GM18873 (cell line): ENCODE results near the gene EXOSC3.
"Not testable (repeated sequence)": the region's sequence is repeated elsewhere in the genome, so short reads cannot be mapped to it uniquely, and the experiment has no call there.

Experiments
- ATAC-seq: cut with Tn5 transposase; IDR thresholded peaks from one replicate; pipeline ENCODE4 v1.9.1; 2021; ENCODE audit warnings: mild to moderate bottlenecking, moderate library complexity, moderate number of reproducible peaks; ENCODE audit not compliant: unreplicated experiment, low FRiP score

Gene EXOSC3

DNA sequence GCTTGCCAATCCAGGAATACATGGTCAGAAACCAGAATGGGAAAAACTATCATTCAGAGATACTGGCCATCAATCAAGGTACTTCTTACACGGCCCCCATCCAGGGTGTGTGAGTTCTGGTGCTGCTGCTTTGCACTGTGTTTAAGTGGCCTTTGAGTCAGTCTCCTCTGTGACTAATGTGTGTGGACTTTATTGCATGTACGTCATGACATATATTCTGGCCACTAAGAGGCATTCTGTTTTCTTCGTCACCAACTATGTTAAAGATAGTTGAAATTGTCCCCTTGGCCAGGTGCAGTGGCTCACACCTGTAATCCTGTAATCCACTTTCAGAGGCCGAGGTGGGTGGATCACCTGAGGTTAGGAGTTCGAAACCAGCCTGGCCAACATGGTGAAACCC is 8.5 kb downstream of the EXOSC3 start:
- no peak for ATAC-seq

DNA sequence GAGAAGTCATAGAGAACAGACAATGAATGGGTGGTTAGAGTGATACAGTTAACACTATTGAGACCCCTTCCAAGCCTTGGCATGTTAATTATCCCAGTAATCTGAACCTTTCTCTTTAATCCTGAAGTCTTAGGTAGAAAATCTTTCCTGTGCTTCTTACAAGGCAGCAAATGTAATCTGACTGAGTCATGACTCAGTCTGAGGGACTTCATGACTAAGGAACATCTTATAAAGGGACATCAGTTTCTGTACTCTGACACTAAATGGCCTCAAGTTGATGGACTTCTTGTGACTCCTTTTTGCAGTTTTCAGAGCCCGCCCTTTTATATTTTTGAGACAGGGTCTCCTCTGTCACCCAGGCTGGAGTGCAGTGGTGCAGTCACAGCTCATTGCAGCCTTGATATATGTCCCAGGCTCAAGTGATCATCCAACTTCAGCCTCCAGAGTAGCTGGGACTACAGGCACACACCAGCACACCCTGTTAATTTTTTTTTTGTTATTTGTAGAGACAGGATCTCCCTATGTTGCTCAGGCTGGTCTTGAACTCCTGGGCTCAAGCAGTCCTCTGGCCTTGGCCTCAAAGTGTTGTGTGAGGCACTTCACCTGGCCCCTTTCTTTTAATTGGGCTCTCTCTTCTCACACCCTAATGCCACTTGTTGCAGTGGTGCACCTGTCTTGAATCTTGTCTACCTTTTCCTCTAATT is 9.5 kb downstream of the EXOSC3 start:
- no peak for ATAC-seq

DNA sequence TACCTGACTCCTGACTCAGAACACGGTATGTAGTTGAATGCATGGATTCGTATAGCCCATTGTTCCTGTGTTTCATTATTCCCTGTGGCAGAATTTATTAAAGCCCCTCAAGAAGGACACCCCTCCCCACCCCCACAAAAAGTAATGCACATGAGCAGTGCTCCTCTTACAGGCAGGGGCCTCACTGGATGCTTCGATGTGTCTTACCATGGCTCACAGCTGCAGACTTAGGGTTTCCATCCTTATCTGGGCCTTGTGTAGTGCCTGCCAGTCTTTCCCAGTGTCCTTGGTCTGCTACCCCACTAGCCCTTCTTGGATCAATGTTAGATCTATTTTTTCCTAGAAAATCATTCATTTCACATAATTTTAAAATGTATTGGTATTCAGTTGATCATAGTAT is 14.9 kb downstream of the EXOSC3 start:
- no peak for ATAC-seq

DNA sequence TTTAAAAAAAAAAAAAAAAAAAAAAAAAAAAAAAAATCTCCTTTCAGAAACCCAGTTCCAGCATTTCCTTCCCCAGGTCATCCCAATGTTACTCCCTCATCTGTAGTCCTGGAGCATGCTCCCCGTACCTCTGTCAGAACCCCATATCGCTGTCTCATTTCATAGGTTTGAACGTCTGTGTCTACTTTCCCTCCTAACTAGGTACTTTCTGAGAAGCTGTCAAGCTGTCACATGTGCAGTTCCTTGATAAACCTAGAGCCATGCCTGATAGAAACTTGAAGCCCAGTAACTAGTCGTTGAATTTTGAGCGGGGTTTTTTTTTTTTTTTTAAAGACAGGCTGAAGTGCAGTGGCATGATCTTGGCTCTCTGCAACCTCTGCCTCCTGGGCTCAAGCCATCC is 15.6 kb downstream of the EXOSC3 start:
- no peak for ATAC-seq

DNA sequence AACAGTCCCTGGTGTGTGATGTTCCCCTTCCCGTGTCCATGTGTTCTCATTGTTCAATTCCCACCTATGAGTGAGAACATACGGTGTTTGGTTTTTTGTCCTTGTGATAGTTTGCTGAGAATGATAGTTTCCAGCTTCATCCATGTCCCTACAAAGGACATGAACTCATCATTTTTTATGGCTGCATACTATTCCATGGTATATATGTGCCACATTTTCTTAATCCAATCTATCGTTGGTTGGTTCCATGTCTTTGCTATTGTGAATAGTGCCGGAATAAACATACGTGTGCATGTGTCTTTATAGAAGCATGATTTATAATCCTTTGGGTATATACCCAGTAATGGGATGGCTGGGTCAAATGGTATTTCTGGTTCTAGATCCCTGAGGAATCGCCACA is 19.6 kb downstream of the EXOSC3 start:
- ATAC-seq = not testable (repeated sequence)

GRCh38 chr9:37761511-37761910 is 23.4 kb downstream of the EXOSC3 start:
- ATAC-seq = no peak

DNA sequence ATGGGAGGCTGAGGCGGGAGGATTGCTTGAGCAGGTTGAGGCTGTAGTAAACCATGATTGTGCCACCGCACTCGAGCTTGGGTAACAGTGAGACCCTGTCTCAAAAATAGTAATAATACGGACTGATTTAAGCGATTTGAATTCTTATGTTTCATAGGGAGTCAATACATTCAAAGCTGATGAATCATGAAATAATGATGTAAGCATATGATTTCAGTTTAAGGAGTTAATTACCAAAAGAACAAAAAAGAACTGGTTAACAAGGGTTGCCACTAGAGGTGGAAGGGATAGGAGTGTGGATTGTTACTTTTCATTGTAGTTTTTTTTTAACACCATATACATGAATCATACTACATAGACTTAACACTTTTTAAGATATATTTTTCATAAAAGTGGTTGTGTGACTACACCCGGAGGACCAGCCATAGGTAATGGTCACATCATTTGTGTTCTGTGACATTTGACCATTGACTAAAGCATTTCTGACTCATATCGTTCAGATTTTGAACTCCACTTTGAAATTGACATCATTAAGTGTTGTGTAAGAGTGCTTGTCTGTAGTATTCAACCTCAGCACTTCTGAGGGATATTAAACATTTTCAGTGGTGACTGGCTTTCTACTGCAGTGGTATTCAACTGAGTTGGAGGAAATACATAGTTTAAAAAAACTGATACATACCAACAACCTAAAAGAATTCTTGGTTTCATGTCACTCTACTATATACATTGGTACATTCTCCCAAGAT is 24.3 kb downstream of the EXOSC3 start:
- no peak for ATAC-seq

DNA sequence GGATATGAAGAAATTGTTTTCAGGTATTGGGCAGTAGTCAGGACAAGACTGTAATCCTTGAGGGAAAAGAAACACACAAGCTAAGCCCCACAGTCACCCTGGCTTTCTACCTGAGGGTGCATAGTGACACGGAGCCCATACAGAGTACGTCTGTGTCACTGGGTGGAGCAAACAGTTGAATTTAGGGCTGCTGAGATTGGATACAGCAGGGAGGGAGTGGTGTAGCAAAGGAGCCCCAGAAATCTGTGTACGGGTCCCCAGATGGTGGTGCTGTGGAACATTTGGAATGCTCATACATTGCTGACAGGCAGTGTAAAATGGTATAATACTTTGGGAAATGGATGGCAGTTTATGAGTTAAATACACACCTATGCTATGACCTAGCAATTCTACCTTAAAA is 26.1 kb downstream of the EXOSC3 start:
- ATAC-seq = no peak

DNA sequence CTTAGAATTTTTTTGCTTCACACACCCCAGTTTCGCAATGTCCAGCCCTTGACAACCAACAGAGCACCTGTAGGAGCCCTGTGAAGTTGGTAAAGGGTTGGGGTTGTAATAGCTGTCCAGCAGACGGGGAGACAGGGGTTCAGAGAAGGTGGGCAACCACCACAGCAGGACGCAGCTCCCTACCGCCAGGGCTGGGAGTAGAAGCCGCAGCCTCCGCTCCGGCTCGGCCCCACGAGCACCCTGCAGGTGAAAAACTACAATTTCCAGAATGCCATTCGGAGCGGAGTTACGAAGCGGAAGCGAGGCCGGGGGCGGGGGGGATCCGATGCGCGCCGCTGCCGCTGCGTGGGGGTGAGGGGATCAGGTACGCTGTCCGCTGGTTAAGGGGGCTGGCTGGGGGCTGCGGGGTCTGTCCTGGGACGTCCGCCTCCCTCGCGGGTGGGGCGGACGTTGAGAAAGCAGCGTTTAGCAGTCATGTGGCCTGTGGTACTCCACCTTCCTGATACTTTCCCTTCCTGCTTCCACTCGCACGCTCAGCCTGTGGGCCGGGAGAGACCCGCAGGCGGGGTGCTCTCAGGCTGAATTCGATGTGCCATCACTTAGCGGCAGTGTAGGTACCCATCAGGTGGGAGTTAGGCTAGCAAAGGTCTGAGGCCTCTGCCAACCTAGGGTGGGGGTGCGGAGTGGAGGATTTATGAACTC is 31.2 kb downstream of the EXOSC3 start, which contains the start of gene TRMT10B:
TRMT10B (plus strand) TSS at position 317 of the 702 bp plus-strand sequence. CDS start 8,127 bp downstream, outside the sequence.
- no peak for ATAC-seq

GRCh38 chr9:37752642-37753488 is 32.0 kb downstream of the EXOSC3 start:
- ATAC-seq = no peak

DNA sequence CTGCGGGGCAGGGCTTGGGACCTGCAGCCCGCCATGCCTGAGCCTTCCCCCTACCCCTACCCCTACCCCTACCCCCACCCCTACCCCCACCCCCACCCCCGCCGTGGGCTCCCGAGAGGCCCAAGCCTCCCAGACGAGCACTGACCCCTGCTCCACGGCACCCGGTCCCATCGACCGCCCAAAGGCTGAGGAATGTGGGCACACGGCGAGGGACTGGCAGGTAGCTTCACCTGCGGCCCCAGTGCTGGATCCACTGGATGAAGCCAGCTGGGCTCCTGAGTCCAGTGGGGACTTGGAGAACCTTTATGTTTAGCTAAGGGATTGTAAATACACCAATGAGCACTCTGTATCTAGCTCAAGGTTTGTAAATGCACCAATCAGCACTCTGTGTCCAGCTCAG is 32.8 kb downstream of the EXOSC3 start:
- not testable (repeated sequence) for ATAC-seq

DNA sequence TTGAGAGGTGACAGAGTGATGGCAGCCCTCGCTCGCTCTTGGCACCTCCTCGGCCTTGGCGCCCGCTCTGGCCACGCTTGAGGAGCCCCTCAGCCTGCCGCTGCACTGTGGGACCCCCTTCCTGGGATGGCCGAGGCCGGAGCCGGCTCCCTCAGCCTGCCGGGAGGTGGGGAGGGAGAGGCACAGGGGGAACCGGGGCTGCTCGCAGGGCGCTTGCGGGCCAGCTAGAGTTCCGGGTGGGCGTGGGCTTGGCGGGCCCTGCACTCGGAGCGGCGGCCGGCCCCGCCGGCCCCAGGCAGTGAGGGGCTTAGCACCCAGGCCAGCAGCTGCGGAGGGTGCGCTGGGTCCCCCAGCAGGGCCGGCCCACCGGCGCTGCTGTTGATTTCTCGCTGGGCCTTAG is 33.2 kb downstream of the EXOSC3 start:
- ATAC-seq = not testable (repeated sequence)

DNA sequence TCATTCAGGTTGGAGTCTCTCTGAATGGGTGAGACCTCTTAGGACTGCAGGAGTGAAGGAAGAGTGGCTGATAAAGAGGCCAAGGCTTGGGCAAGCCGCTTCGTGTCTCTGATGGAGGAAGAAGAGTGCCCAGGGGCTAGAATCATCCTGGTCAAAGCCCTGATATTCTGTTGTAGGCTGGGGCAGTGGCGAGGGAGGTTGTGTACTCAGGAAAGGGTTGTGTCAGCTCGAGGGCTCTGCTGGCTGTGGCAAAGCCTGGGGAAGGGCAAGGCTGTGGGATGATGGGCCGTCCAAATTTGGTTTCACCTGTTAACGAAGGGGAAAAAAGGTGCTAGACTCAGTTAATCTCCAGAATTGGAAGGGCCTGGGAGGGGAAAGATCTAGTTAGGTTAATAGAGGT is 33.7 kb downstream of the EXOSC3 start:
- ATAC-seq = no peak

- no peak for ATAC-seq
Measured at GRCh38 chr9:37749129-37749528, 35.7 kb downstream of the EXOSC3 start.

- no peak for ATAC-seq
Measured at GRCh38 chr9:37747271-37747753, 37.6 kb downstream of the EXOSC3 start.

DNA sequence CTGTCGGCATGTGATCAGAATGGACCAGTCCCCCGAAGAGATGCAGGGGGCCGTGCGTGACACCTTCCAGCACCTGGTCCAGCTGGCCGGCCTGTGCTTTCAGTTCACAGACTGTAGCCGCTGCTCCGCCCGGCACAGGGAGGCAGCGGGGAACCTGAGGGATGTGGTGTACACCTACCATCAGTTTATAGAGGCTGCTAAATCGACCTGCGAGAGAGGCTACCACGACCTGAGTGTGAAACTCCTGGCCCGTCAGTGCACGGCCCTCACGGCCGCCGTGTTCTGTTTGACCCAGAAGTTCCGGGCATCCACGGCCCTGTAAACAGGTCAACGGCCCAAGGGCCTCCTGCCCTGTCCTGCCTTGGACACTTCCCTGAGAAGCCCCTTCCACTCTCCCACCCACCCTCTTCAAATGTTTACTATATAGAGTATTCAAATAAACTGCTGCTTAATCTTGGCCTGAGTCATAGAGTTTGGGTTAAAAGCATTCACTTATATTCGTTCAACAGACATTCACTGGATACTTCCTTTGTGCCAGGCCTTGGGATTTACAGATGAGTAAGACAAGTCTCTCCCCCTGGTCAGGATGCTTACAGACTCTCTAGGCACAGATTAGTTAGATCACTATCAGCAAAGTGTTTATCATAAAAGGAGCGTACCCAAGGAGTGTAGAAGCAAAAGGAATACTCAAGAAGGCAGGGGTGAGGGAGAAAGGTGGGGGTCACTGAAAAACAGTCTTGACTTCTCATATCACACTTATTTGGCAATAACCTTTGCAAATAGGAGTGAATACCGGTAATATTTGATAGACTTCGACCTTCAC is 38.2 kb downstream of the EXOSC3 start:
- no peak for ATAC-seq

- ATAC-seq = no peak
Measured at GRCh38 chr9:37745970-37746369, 38.9 kb downstream of the EXOSC3 start.

- no peak for ATAC-seq
Measured at GRCh38 chr9:37740631-37741328, 44.1 kb downstream of the EXOSC3 start.

DNA sequence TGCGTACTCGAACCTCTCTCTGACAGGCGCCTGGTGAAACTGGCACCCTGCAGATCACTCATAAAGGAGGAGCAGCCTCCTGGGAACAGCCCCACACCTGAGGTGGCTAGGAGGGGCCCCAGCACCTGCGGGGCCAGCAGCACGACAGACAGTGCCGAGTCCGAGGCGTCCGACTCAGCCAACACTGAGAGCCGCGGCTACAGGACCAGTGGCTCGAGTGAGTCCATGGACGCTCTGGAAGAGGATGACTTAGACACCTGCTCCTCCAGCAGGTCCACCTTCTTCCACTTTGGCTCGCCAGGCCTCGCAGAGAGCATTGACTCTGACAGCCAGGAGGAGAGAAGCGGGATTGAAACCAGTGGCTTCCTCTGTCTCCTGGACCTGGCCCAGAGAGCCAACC is 44.7 kb downstream of the EXOSC3 start:
- no peak for ATAC-seq
